ENCODE results near the gene SPTLC2. TPM values are rescaled to one million over a fixed set of nuclear protein-coding genes. Genes with fewer than 3 reads are reported as not detected.

SPTLC2 gene
- total and polyA plus RNA-seq, 10 donors: 7.0 to 103 (median 69.5) TPM

- DNase-seq: no peak
- H3K4me3 ChIP-seq: no peak overlapping the region
- H3K27ac ChIP-seq: peak overlapping the region in 2 of 8 donors; percentile 14 to 51
- 88 to 93% (median 89%) methylated on average over 6 of the region's 6 CpGs for WGBS, 5 donors
- TF ChIP-seq POLR2A (IDR thresholded peaks at IDR 0.05) (no peak), POLR2AphosphoS5 (IDR thresholded peaks at IDR 0.05) (no peak), CTCF (IDR thresholded peaks at IDR 0.05 in 8 of 11, conservative IDR thresholded peaks at IDR 0.05 in 3 of 11) (no peak)
- peaks cover 10 to 45% (median 26%) of the 10 kb centered on the region in 6 donors for H3K4me1 ChIP-seq
- no peaks in the 10 kb centered on the region for H3K9me3 ChIP-seq
- H3K27me3 ChIP-seq (replicated peaks in 1 of 7): no peaks in the 10 kb centered on the region
- intact Hi-C loops (cut with DNase I; ENCODE audit: low total_unique reads): loop anchor here (10.0 kb wide), 2 partner anchors 64 to 164 kb away; partner anchors contain the start of genes AHSA1 and VIPAS39
- peaks cover 0 to 5% (median 0%) of the 10 kb centered on the region in 6 donors for H3K36me3 ChIP-seq
Measured at GRCh38 chr14:77618381-77618970, 2.0 kb upstream of the SPTLC2 start.

GRCh38 chr14:77616133-77616453, 344 bp downstream of the SPTLC2 start:
- TF ChIP-seq POLR2AphosphoS5 (IDR thresholded peaks at IDR 0.05) (no peak), POLR2A (IDR thresholded peaks at IDR 0.05) (no peak), CTCF (IDR thresholded peaks at IDR 0.05 in 8 of 11, conservative IDR thresholded peaks at IDR 0.05 in 3 of 11) (no peak)
- 0 to 1% (median 0%) methylated on average over 2 to 32 of the region's 32 CpGs for WGBS, 5 donors
- peaks cover 10 to 69% (median 46%) of the 10 kb centered on the region in 6 donors for H3K4me1 ChIP-seq
- intact Hi-C loops (cut with DNase I; ENCODE audit: low total_unique reads): loop anchor here (10.0 kb wide), 2 partner anchors 61 to 161 kb away; partner anchors contain the start of genes AHSA1 and VIPAS39
- peaks cover 0 to 5% (median 0%) of the 10 kb centered on the region in 6 donors for H3K36me3 ChIP-seq
- H3K27ac ChIP-seq: peak overlapping the region; percentile 81 to 97 (median 92)
- H3K4me3 ChIP-seq: peak overlapping the region; percentile 88 to 99 (median 96)
- DNase-seq: no peak
- no peaks in the 10 kb centered on the region for H3K9me3 ChIP-seq
- no peaks in the 10 kb centered on the region for H3K27me3 ChIP-seq (replicated peaks in 1 of 7)

DNA sequence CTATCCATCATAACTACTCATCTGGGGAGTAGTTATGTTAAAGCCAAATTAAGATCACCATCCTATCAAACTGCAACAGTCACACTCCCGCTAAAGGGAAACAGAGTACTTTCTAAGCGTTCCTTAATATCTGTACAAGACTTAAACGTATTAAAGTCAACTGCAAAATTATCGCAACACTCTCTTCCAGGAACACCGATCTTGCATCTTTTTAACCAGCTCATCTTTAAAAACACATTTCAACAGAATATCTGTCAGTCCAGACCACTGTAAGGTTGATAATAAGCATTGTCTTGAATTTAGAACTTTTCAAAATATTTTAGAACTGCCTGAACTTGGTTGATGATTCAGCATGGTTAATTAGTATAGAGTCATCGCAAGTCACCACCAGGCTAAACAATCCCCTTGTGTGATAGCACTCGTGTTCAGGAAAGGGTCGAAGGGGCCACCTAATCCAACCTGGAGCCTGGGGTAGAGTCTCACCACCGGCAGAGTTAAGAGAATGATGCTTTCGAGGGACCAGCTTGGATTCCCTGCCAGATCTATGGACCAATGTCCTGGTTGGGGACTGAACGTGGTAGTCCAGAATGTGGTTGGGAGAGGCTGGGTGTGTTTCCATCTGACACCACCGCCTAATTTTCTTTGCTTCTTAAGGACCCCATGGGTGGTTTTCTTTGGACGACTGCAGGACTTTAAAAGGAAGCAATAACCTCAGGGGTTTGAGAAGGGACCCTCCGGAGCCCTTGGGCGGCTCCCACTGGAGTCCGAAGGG, 890 bp downstream of the SPTLC2 start:
- Histone ChIP-seq H3K36me3 (peaks cover 0 to 5% (median 0%) of the 10 kb centered on the region in 6 donors), H3K9me3 (no peaks in the 10 kb centered on the region), H3K4me3 (peak overlapping the region; percentile 88 to 99 (median 96)), H3K27me3 (replicated peaks in 1 of 7) (no peaks in the 10 kb centered on the region), H3K27ac (peak overlapping the region; percentile 81 to 97 (median 92)), H3K4me1 (peaks cover 11 to 73% (median 47%) of the 10 kb centered on the region in 6 donors)
- no peak for DNase-seq
- TF ChIP-seq POLR2A (IDR thresholded peaks at IDR 0.05): no peak
- TF ChIP-seq POLR2AphosphoS5 (IDR thresholded peaks at IDR 0.05): no peak
- no peak for TF ChIP-seq CTCF (IDR thresholded peaks at IDR 0.05 in 8 of 11, conservative IDR thresholded peaks at IDR 0.05 in 3 of 11)
- intact Hi-C loops (cut with DNase I; ENCODE audit: low total_unique reads): loop anchor here (10.0 kb wide), 2 partner anchors 61 to 161 kb away; partner anchors contain the start of genes AHSA1 and VIPAS39
- WGBS, 5 donors: 1 to 2% (median 1%) methylated on average over 16 of the region's 16 CpGs

DNA sequence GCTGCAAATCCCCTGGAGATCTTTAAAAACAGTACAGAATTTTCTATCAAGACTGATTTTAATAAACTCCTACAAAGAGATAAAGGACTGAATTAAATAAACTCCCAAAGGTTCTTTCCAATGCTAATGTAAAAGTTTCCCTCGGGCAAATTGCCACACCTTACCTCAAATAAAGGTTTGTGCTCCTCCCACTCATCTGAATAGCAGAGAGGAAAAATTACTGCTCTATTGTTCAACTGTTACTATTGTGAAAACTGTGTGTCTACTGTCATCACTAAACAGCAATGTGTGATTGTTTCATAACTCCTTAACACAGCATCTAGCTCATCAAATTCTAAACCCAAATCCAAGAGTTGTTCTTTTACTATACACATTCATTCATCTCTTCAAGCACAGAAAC, 3.2 kb downstream of the SPTLC2 start:
- peak overlapping the region in 5 of 8 donors; percentile 1 to 97 (median 95) for H3K27ac ChIP-seq
- no peaks in the 10 kb centered on the region for H3K9me3 ChIP-seq
- H3K4me1 ChIP-seq: peaks cover 21 to 89% (median 65%) of the 10 kb centered on the region in 6 donors
- H3K4me3 ChIP-seq: peak overlapping the region in 1 of 8 donors; percentile 99
- H3K27me3 ChIP-seq (replicated peaks in 1 of 7): no peaks in the 10 kb centered on the region
- TF ChIP-seq POLR2A (IDR thresholded peaks at IDR 0.05) (no peak), CTCF (IDR thresholded peaks at IDR 0.05 in 8 of 11, conservative IDR thresholded peaks at IDR 0.05 in 3 of 11) (no peak), POLR2AphosphoS5 (IDR thresholded peaks at IDR 0.05) (no peak)
- intact Hi-C loops (cut with DNase I; ENCODE audit: low total_unique reads): loop anchor here (10.0 kb wide), 2 partner anchors 58 to 158 kb away; partner anchors contain the start of genes AHSA1 and VIPAS39
- DNase-seq: no peak
- H3K36me3 ChIP-seq: peaks cover 0 to 5% (median 0%) of the 10 kb centered on the region in 6 donors
- 17 to 32% (median 24%) methylated on average over 1 of the region's 1 CpG for WGBS, 5 donors

Data from spleen (tissue), 11 donors.